Measurements from ENCODE around the gene WWOX.

DNA sequence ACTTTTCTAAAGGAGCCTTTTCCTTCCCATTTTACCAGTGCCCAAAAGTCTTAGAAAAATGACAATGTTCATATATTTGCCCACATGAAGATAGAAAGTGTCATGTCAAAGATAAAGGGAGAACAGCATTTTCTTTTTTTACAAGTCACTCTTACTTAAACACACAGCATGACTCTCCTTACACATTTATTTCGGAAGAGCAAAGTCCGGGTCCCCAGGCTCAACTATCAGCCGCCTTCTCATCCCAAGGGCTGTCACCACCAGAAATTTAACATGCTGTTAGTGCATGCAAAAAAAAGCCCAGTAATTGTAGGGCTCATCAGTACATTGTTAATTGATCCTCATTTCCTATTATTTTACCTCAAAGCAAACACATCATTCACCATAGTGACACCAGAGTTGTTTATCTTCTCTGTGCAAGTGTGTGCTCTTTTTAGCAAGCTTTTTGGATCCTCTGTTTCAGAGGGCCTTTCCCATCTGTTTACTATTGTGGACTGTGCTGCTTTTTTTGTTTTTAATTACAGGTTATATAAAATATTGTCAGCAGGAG, 560.3 kb downstream of the WWOX start:
- TF ChIP-seq TAF1 (IDR thresholded peaks at IDR 0.05; ENCODE audit: low read depth) = no peak
- TF ChIP-seq, protein P1, sequence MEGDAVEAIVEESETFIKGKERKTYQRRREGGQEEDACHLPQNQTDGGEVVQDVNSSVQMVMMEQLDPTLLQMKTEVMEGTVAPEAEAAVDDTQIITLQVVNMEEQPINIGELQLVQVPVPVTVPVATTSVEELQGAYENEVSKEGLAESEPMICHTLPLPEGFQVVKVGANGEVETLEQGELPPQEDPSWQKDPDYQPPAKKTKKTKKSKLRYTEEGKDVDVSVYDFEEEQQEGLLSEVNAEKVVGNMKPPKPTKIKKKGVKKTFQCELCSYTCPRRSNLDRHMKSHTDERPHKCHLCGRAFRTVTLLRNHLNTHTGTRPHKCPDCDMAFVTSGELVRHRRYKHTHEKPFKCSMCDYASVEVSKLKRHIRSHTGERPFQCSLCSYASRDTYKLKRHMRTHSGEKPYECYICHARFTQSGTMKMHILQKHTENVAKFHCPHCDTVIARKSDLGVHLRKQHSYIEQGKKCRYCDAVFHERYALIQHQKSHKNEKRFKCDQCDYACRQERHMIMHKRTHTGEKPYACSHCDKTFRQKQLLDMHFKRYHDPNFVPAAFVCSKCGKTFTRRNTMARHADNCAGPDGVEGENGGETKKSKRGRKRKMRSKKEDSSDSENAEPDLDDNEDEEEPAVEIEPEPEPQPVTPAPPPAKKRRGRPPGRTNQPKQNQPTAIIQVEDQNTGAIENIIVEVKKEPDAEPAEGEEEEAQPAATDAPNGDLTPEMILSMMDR (IDR thresholded peaks at IDR 0.05; ENCODE audit: poor library complexity, severe bottlenecking) = no peak

Measured in neural cell (in vitro differentiated cells).